ENCODE data around the gene KPTN. TPM values are rescaled to one million over a fixed set of nuclear protein-coding genes. Genes with fewer than 3 reads are reported as not detected.

Gene KPTN
- total and polyA plus RNA-seq, 2 donors (not counting 1 experiment from before 2014, with no cell fraction given): 5.3 to 6.9 TPM

DNA sequence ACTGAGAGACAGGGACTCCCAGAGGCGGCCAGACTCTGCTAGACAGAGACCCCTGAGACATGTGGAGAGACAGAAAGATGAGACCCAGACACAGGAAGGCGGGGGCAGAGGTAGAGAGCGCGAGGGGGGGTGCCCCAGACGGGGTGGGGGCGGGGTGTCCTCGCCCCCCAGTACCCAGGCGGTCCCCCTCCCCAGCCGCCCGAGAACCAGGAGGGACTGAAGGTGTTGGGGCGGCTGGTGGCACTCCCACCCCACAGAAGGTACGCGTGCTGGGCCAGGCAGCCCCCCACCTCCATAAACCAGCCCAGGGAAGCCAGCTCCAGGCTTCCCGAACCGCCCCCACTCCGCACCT is 12.7 kb downstream of the KPTN start:
- H3K9ac ChIP-seq (ENCODE audit: insufficient read depth, low read length): no peak overlapping the region
- peaks cover 28% of the 10 kb centered on the region for H3K27me3 ChIP-seq (ENCODE audit: control insufficient read depth, insufficient read depth, low read length)
- no peaks in the 10 kb centered on the region for H3K9me3 ChIP-seq (ENCODE audit: control insufficient read depth, insufficient read depth, low read depth, low read length)
- H3K36me3 ChIP-seq (ENCODE audit: control insufficient read depth, insufficient read depth, low read length): no peaks in the 10 kb centered on the region
- H3K79me2 ChIP-seq (ENCODE audit: control insufficient read depth, insufficient read depth, low read length): no peaks in the 10 kb centered on the region
- no peaks in the 10 kb centered on the region for H4K20me1 ChIP-seq (ENCODE audit: control insufficient read depth, extremely low read depth, insufficient read depth, low read length)
- DNase-seq (ENCODE audit: low read depth in 2 of 2): no peak
- H3K27ac ChIP-seq (ENCODE audit: insufficient read depth, low read length): no peak overlapping the region
- TF ChIP-seq EZH2 (IDR thresholded peaks at IDR 0.05; ENCODE audit: low read length, missing control alignments): no peak
- TF ChIP-seq, protein P1, sequence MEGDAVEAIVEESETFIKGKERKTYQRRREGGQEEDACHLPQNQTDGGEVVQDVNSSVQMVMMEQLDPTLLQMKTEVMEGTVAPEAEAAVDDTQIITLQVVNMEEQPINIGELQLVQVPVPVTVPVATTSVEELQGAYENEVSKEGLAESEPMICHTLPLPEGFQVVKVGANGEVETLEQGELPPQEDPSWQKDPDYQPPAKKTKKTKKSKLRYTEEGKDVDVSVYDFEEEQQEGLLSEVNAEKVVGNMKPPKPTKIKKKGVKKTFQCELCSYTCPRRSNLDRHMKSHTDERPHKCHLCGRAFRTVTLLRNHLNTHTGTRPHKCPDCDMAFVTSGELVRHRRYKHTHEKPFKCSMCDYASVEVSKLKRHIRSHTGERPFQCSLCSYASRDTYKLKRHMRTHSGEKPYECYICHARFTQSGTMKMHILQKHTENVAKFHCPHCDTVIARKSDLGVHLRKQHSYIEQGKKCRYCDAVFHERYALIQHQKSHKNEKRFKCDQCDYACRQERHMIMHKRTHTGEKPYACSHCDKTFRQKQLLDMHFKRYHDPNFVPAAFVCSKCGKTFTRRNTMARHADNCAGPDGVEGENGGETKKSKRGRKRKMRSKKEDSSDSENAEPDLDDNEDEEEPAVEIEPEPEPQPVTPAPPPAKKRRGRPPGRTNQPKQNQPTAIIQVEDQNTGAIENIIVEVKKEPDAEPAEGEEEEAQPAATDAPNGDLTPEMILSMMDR (conservative IDR thresholded peaks at IDR 0.05 in 1 of 2, IDR thresholded peaks at IDR 0.05 in 1 of 2; ENCODE audit: low read depth in 1 of 2, low read length in 2 of 2): no peak
- H3K4me1 ChIP-seq (ENCODE audit: control insufficient read depth, extremely low read depth, insufficient read depth, low read length): no peaks in the 10 kb centered on the region
- no peak overlapping the region for H2AFZ ChIP-seq (ENCODE audit: low read length)
- H3K4me2 ChIP-seq (ENCODE audit: extremely low read depth, insufficient read depth, low read length): no peak overlapping the region
- no peak overlapping the region for H3K4me3 ChIP-seq (replicated peaks in 1 of 4; ENCODE audit: control extremely low read depth in 1 of 4, insufficient read depth in 1 of 4, low read depth in 3 of 4, low read length in 4 of 4)

DNA sequence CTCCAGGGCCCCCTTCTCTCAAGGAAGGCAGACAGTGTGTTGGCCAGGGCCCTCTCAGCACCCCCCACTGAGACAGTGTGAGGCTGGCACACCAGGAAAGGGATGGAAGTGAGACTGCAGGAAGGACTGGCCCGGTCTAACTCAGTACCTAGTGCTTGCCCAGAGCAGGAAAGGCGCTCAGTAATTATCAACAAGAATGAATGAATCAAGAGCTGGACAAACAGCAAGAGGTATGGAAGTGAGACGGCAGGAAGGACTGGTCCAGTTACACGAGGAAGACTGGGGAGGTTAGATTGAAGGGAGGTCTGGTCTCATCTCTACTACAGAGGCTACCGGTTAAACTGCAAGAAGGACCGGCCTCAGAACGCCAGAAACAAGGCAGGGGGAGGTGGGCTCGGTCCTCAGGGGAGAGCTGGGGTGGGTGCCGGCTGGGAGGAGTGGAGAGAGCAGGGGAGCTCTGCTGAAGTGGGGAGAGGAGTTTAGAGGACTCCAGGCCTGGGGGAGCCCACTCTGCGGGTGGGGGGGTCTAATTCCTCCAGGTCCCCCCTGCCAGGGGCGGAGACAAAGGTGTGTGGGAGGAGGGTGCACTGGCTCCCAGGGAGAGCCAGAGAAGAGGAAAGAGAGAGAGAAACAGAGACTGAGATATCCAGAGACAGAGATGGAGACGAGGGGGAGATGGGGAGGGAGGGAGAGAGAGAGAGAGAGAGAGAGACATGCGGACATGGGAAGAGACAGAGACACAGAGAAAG is 13.4 kb downstream of the KPTN start:
- no peaks in the 10 kb centered on the region for H3K9me3 ChIP-seq (ENCODE audit: control insufficient read depth, insufficient read depth, low read depth, low read length)
- H3K9ac ChIP-seq (ENCODE audit: insufficient read depth, low read length): no peak overlapping the region
- H3K27ac ChIP-seq (ENCODE audit: insufficient read depth, low read length): no peak overlapping the region
- H3K79me2 ChIP-seq (ENCODE audit: control insufficient read depth, insufficient read depth, low read length): no peaks in the 10 kb centered on the region
- H3K4me1 ChIP-seq (ENCODE audit: control insufficient read depth, extremely low read depth, insufficient read depth, low read length): no peaks in the 10 kb centered on the region
- no peak overlapping the region for H3K4me2 ChIP-seq (ENCODE audit: extremely low read depth, insufficient read depth, low read length)
- H3K4me3 ChIP-seq (replicated peaks in 1 of 4; ENCODE audit: control extremely low read depth in 1 of 4, insufficient read depth in 1 of 4, low read depth in 3 of 4, low read length in 4 of 4): no peak overlapping the region
- H2AFZ ChIP-seq (ENCODE audit: low read length): no peak overlapping the region
- DNase-seq (ENCODE audit: low read depth in 2 of 2): no peak
- peaks cover 28% of the 10 kb centered on the region for H3K27me3 ChIP-seq (ENCODE audit: control insufficient read depth, insufficient read depth, low read length)
- H4K20me1 ChIP-seq (ENCODE audit: control insufficient read depth, extremely low read depth, insufficient read depth, low read length): no peaks in the 10 kb centered on the region
- no peaks in the 10 kb centered on the region for H3K36me3 ChIP-seq (ENCODE audit: control insufficient read depth, insufficient read depth, low read length)
- no peak for TF ChIP-seq EZH2 (IDR thresholded peaks at IDR 0.05; ENCODE audit: low read length, missing control alignments)
- TF ChIP-seq, protein P1 (conservative IDR thresholded peaks at IDR 0.05 in 1 of 2, IDR thresholded peaks at IDR 0.05 in 1 of 2; ENCODE audit: low read depth in 1 of 2, low read length in 2 of 2): no peak

DNA sequence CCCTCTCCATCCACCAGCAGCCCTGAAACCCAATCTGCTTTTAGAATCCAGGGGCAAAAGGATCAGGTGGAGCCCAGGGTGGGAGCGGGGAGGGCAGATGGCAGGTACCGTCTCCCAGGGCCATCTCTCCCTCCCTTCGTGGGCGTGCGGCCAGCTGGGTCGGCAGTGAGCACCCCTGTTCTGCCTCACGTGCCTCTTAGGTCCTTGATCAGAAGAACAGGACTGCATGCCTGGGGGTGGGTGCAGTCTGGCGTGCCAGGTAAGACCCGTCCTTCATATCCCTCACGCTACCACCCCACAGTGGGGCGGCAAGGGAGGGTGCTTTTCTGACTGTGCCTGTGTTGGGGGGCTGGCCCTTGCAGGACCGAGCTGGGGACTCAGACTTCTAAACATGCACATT is 14.3 kb downstream of the KPTN start:
- Histone ChIP-seq H3K4me2 (ENCODE audit: extremely low read depth, insufficient read depth, low read length) (no peak overlapping the region), H3K27ac (ENCODE audit: insufficient read depth, low read length) (no peak overlapping the region), H3K4me3 (replicated peaks in 1 of 4; ENCODE audit: control extremely low read depth in 1 of 4, insufficient read depth in 1 of 4, low read depth in 3 of 4, low read length in 4 of 4) (no peak overlapping the region), H4K20me1 (ENCODE audit: control insufficient read depth, extremely low read depth, insufficient read depth, low read length) (no peaks in the 10 kb centered on the region), H3K36me3 (ENCODE audit: control insufficient read depth, insufficient read depth, low read length) (no peaks in the 10 kb centered on the region), H3K27me3 (ENCODE audit: control insufficient read depth, insufficient read depth, low read length) (peaks cover 28% of the 10 kb centered on the region), H3K9ac (ENCODE audit: insufficient read depth, low read length) (no peak overlapping the region), H3K4me1 (ENCODE audit: control insufficient read depth, extremely low read depth, insufficient read depth, low read length) (no peaks in the 10 kb centered on the region), H2AFZ (ENCODE audit: low read length) (no peak overlapping the region), H3K9me3 (ENCODE audit: control insufficient read depth, insufficient read depth, low read depth, low read length) (no peaks in the 10 kb centered on the region), H3K79me2 (ENCODE audit: control insufficient read depth, insufficient read depth, low read length) (no peaks in the 10 kb centered on the region)
- TF ChIP-seq, protein P1 (conservative IDR thresholded peaks at IDR 0.05 in 1 of 2, IDR thresholded peaks at IDR 0.05 in 1 of 2; ENCODE audit: low read depth in 1 of 2, low read length in 2 of 2): no peak
- no peak for TF ChIP-seq EZH2 (IDR thresholded peaks at IDR 0.05; ENCODE audit: low read length, missing control alignments)
- DNase-seq (ENCODE audit: low read depth in 2 of 2): no peak

Data from fibroblast of lung (primary cell).